Type B pancreatic cell (in vitro differentiated cells): Measurements from ENCODE around the gene CEMIP. TPM values are rescaled to one million over a fixed set of nuclear protein-coding genes. Genes with fewer than 3 reads are reported as not detected.

Experiments
- DNase-seq: peaks from one replicate; pipeline ENCODE4 v3.0.0; 2021; ENCODE audit warnings: mixed read lengths; ENCODE audit not compliant: unreplicated experiment; ENCODE audit errors: extremely low spot score
- H3K27ac Mint-ChIP-seq: 2 replicates; pipeline ENCODE4 v1.8.0; 2021; ENCODE audit warnings: mild to moderate bottlenecking, mixed read lengths
- H3K27me3 Mint-ChIP-seq: 2 replicates; pipeline ENCODE4 v1.8.0; 2021; ENCODE audit warnings: mixed read lengths
- H3K36me3 Mint-ChIP-seq: 2 replicates; pipeline ENCODE4 v1.8.0; 2021; ENCODE audit warnings: mixed read lengths
- H3K4me1 Mint-ChIP-seq: one replicate; pipeline ENCODE4 v1.8.0; 2021; ENCODE audit warnings: mixed read lengths; ENCODE audit not compliant: unreplicated experiment
- H3K4me3 Mint-ChIP-seq: 2 replicates; pipeline ENCODE4 v1.8.0; 2021; ENCODE audit warnings: mild to moderate bottlenecking, mixed read lengths
- H3K9me3 Mint-ChIP-seq: 2 replicates; pipeline ENCODE4 v1.8.0; 2021; ENCODE audit warnings: mixed read lengths
- total RNA-seq: library from RNA; stranded (reverse); gene quantifications from 2 replicates; pipeline ENCODE4 v1.2.1, GENCODE V29; 2021; ENCODE audit warnings: low replicate concordance
- TF ChIP-seq, protein P1 (sequence below): fragments of 200-600 bp; sonication (generic); conservative IDR thresholded peaks from 2 replicates; pipeline ENCODE4 v1.5.0; 2021; ENCODE audit warnings: antibody characterized with exemption, mild to moderate bottlenecking

Gene CEMIP
- total RNA-seq, 1 donor from 2014 or later = 16.4 TPM

DNA sequence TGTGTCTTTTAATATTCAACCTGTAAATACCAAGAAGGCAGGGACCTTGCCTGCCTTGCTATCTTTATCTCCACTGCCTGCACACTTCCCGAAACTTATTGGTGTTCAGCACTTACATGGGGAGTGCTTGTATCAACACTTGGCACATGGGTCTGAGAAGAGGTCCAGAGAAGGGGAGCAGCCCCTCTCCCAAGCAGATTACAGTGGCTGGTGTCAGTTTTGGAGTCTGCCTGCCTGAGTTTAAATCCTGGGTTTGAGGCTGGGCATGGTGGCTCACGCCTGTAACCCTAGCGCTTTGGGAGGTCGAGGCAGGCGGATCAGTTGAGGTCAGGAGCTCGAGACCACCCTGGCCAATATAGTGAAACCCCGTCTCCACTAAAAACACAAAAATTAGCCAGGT, 190.1 kb downstream of the CEMIP start:
- Mint-ChIP-seq H3K4me3 (no peak overlapping the region), H3K27me3 (no peaks in the 10 kb centered on the region), H3K36me3 (peaks cover 17% of the 10 kb centered on the region), H3K9me3 (no peaks in the 10 kb centered on the region), H3K4me1 (peaks cover 19% of the 10 kb centered on the region), H3K27ac (no peak overlapping the region)
- no peak for DNase-seq
- TF ChIP-seq, protein P1, sequence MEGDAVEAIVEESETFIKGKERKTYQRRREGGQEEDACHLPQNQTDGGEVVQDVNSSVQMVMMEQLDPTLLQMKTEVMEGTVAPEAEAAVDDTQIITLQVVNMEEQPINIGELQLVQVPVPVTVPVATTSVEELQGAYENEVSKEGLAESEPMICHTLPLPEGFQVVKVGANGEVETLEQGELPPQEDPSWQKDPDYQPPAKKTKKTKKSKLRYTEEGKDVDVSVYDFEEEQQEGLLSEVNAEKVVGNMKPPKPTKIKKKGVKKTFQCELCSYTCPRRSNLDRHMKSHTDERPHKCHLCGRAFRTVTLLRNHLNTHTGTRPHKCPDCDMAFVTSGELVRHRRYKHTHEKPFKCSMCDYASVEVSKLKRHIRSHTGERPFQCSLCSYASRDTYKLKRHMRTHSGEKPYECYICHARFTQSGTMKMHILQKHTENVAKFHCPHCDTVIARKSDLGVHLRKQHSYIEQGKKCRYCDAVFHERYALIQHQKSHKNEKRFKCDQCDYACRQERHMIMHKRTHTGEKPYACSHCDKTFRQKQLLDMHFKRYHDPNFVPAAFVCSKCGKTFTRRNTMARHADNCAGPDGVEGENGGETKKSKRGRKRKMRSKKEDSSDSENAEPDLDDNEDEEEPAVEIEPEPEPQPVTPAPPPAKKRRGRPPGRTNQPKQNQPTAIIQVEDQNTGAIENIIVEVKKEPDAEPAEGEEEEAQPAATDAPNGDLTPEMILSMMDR = no peak

DNA sequence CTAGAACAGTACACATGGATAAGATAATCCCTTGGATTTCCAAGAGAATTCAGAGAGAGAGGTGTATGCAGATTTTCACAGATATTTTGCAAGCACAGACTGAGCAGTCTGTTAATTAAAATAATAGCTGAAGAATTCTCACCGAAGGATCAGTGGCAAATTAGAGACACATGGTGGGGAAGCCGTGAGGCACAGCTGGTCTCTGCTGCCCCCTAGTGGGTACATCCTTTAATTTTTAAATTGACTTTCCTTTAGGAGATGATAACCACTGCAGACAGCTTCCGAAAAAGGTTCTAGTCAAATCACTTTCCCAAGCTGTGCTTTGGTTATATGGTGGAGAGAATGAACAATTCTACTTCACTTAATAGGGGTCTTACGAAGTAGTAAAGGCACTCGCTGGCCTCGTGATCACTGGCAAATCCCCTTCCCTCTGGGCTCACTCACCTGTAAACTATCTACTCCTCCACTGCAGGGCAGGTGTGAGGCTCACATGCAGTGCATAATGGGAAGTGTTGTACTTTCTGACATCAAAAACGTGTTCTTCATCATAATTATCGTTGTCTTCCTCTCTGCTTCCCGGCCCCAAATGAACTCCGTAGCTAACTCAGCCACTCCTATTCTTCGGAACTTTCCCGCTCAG, 191.0 kb downstream of the CEMIP start:
- H3K27ac Mint-ChIP-seq = peak overlapping the region; percentile 50
- H3K36me3 Mint-ChIP-seq = peaks cover 9% of the 10 kb centered on the region
- TF ChIP-seq, protein P1 = peak; percentile 96
- H3K27me3 Mint-ChIP-seq = no peaks in the 10 kb centered on the region
- DNase-seq = no peak
- H3K4me3 Mint-ChIP-seq = peak overlapping the region; percentile 8
- no peaks in the 10 kb centered on the region for H3K9me3 Mint-ChIP-seq
- H3K4me1 Mint-ChIP-seq = peaks cover 19% of the 10 kb centered on the region

DNA sequence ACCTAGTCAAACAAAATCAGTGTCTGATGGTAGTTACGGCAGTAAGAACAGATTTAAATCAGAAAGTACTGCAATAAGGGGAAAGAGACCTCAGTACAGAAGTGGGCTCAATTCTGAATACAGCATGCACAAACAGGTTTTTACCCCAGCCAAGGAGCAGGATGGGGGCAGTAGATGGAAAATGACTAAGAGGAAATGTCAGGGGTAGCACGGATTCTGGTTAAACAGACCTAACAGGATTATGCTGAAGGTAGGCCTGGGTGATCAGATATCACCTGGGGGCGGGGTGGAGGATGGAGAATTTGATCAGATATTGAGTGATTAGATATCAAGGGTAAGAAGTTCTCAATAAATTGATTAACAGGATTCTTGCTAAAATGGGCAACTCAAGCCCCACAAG, 191.5 kb downstream of the CEMIP start:
- Mint-ChIP-seq H3K27ac (peak overlapping the region; percentile 50), H3K4me1 (peaks cover 19% of the 10 kb centered on the region)

DNA sequence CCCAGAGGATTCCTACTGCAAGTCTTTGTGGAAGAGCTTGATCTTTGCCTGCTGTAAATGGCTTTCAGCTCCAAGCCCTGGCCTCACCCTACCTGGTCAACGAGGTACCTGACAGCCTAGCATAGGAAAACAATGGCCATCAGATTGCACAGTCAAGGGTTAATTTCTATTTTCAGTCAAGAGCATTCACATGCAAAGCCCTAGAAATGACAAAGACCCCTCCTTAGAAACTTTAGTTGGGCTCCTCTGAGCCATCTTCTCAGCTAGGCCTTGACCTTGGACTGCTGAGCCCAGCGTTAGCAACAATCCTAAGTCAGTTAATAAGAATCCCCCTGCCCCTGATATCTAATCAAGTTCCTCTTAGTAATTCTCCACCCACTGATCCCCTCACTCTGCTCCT, 192.0 kb downstream of the CEMIP start:
- TF ChIP-seq, protein P1 = no peak
- H3K4me3 Mint-ChIP-seq = no peak overlapping the region
- H3K27me3 Mint-ChIP-seq = no peaks in the 10 kb centered on the region
- peak overlapping the region; percentile 50 for H3K27ac Mint-ChIP-seq
- peaks cover 8% of the 10 kb centered on the region for H3K36me3 Mint-ChIP-seq
- no peaks in the 10 kb centered on the region for H3K9me3 Mint-ChIP-seq
- no peak for DNase-seq
- peaks cover 19% of the 10 kb centered on the region for H3K4me1 Mint-ChIP-seq

More for the DNA sequence above, 191.5 kb downstream of the CEMIP start:
- H3K9me3 Mint-ChIP-seq = no peaks in the 10 kb centered on the region
- DNase-seq = no peak
- H3K36me3 Mint-ChIP-seq = peaks cover 7% of the 10 kb centered on the region
- TF ChIP-seq, protein P1 = no peak
- H3K4me3 Mint-ChIP-seq = peak overlapping the region; percentile 8
- H3K27me3 Mint-ChIP-seq = no peaks in the 10 kb centered on the region

DNA sequence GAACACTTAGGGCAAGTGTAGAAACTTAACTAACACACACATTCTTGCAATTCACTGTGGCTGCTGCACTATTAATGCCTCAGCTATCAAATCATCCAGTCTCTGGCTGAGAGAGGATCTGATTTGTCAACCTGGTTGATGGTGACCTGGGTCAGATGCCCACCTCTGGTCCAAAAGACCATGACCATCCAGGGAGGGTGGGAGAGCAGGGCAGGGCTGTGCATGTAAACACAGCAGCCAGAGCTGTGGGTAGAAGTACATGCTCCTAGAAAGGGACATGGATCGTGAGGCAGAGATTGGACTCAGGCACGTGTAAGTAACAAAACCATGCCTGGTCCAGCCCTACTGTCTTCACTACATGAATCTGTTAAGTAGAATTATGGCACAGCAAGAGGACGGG, 193.1 kb downstream of the CEMIP start:
- no peak overlapping the region for H3K27ac Mint-ChIP-seq
- H3K27me3 Mint-ChIP-seq = no peaks in the 10 kb centered on the region
- no peak for DNase-seq
- no peaks in the 10 kb centered on the region for H3K9me3 Mint-ChIP-seq
- H3K4me3 Mint-ChIP-seq = no peak overlapping the region
- TF ChIP-seq, protein P1 = no peak
- peaks cover 15% of the 10 kb centered on the region for H3K36me3 Mint-ChIP-seq
- H3K4me1 Mint-ChIP-seq = peaks cover 26% of the 10 kb centered on the region
